GM19025 (cell line): ENCODE results near the gene ARNT2.

Experiments
- ATAC-seq: cut with Tn5 transposase; IDR thresholded peaks from one replicate; pipeline ENCODE4 v1.9.1; 2021; ENCODE audit warnings: mild to moderate bottlenecking, low read depth, moderate library complexity; ENCODE audit not compliant: unreplicated experiment

Gene ARNT2

GRCh38 chr15:80587007-80587406 is 182.8 kb downstream of the ARNT2 start:
- ATAC-seq: no peak

- no peak for ATAC-seq
These were observed 183.8 kb downstream of the ARNT2 start for GRCh38 chr15:80587816-80588456.

- no peak for ATAC-seq
These were observed 184.6 kb downstream of the ARNT2 start for GRCh38 chr15:80588801-80589200.

- ATAC-seq: no peak
These were observed 186.7 kb downstream of the ARNT2 start for GRCh38 chr15:80590761-80591355.

GRCh38 chr15:80591471-80591870 is 187.3 kb downstream of the ARNT2 start:
- ATAC-seq: no peak

- ATAC-seq: no peak
These were observed 188.0 kb downstream of the ARNT2 start for GRCh38 chr15:80591938-80592825.

GRCh38 chr15:80593486-80594030 is 189.4 kb downstream of the ARNT2 start:
- ATAC-seq: no peak

GRCh38 chr15:80594091-80594889 is 190.1 kb downstream of the ARNT2 start:
- no peak for ATAC-seq

- no peak for ATAC-seq
These were observed 191.2 kb downstream of the ARNT2 start for GRCh38 chr15:80595396-80595795.

- no peak for ATAC-seq
These were observed 192.4 kb downstream of the ARNT2 start for GRCh38 chr15:80596521-80596976.

- no peak for ATAC-seq
These were observed 192.9 kb downstream of the ARNT2 start for GRCh38 chr15:80597076-80597475.

- ATAC-seq: no peak
These were observed 195.2 kb downstream of the ARNT2 start for GRCh38 chr15:80599359-80599758.

- ATAC-seq: no peak
These were observed 196.4 kb downstream of the ARNT2 start for GRCh38 chr15:80600626-80601025.

GRCh38 chr15:80601256-80601655 is 197.1 kb downstream of the ARNT2 start:
- ATAC-seq: no peak

GRCh38 chr15:80604583-80605575 is 200.7 kb downstream of the ARNT2 start:
- ATAC-seq: no peak

- no peak for ATAC-seq
These were observed 201.5 kb downstream of the ARNT2 start for GRCh38 chr15:80605591-80606150.

- no peak for ATAC-seq
These were observed 202.4 kb downstream of the ARNT2 start for GRCh38 chr15:80606511-80607071.

- no peak for ATAC-seq
These were observed 203.3 kb downstream of the ARNT2 start for GRCh38 chr15:80607287-80607980.
